ENCODE measurements around the gene AKR7A3. TPM values are rescaled to one million over a fixed set of nuclear protein-coding genes. Genes with fewer than 3 reads are reported as not detected.

The AKR7A3 gene
- total and polyA plus RNA-seq, 9 of the 15 experiments (the other 6 are each of a cell fraction or from before 2014, with no cell fraction given): 0.04 to 1.5 (median 0.44) TPM; not detected in 1

GRCh38 chr1:19313636-19313959 is 25.0 kb upstream of the AKR7A3 start (continued):
- TF ChIP-seq USF1 (CRISPR knock-in tag; IDR thresholded peaks at IDR 0.05) (peak; percentile 73), CBFA2T3 (IDR thresholded peaks at IDR 0.05) (peak; percentile 84), MAFK (IDR thresholded peaks at IDR 0.05; ENCODE audit: low read length) (peak; percentile 37; the same call in 1 of the 2 replicates), ZNF518B (CRISPR knock-in tag; IDR thresholded peaks at IDR 0.05) (no peak), SOX6 (IDR thresholded peaks at IDR 0.05) (peak; percentile 50), USF2 (CRISPR knock-in tag; IDR thresholded peaks at IDR 0.05) (peak; percentile 55), TAF1 (IDR thresholded peaks at IDR 0.05; ENCODE audit: control insufficient read depth, extremely low read depth, insufficient read depth, low read length, severe bottlenecking) (no peak), JUND (IDR thresholded peaks at IDR 0.05; ENCODE audit: borderline replicate concordance, low read depth, low read length) (peak; percentile 36; the same call in 1 of the 2 replicates), JUND (tag; IDR thresholded peaks at IDR 0.05; ENCODE audit: borderline replicate concordance, low read depth, low read length) (no peak), TCF3 (CRISPR knock-in tag; IDR thresholded peaks at IDR 0.05) (peak; percentile 54; the same call in 1 of the 2 replicates), ZBTB49 (CRISPR knock-in tag; IDR thresholded peaks at IDR 0.05; ENCODE audit: borderline replicate concordance) (no peak), GATA2 (CRISPR knock-in tag; IDR thresholded peaks at IDR 0.05) (peak; percentile 46; the same call in 1 of the 2 replicates), TBL1XR1 (IDR thresholded peaks at IDR 0.05; ENCODE audit: low read length in 2 of 2) (0 out of 4 replicates have a peak, but pooled peaks of 1 of the 2 experiments have one; percentile 31), CBFA2T2 (conservative IDR thresholded peaks at IDR 0.05) (peak; percentile 72), NCOR1 (IDR thresholded peaks at IDR 0.05) (peak; percentile 60; the same call in 1 of the 2 replicates), ZFX (CRISPR knock-in tag; IDR thresholded peaks at IDR 0.05) (peak; percentile 40), SMARCA4 (IDR thresholded peaks at IDR 0.05) (0 out of 2 replicates have a peak, but pooled peaks have one; percentile 38), ZNF24 (IDR thresholded peaks at IDR 0.05) (no peak), EP300 (IDR thresholded peaks at IDR 0.05; ENCODE audit: low read length) (peak; percentile 44; the same call in 1 of the 2 replicates), PPARD (CRISPR knock-in tag; IDR thresholded peaks at IDR 0.05) (no peak), RAD51 (IDR thresholded peaks at IDR 0.05; ENCODE audit: borderline replicate concordance, low read depth) (peak; percentile 81), BHLHE40 (IDR thresholded peaks at IDR 0.05; ENCODE audit: low read length) (peak; percentile 98), KDM1A (IDR thresholded peaks at IDR 0.05) (peak in 1 of 2 experiments; percentile 28; a peak in 1 of 4 replicates), MEIS2 (IDR thresholded peaks at IDR 0.05; ENCODE audit: partially characterized antibody) (peak; percentile 20), ZNF584 (CRISPR knock-in tag; IDR thresholded peaks at IDR 0.05; ENCODE audit: low read depth) (no peak)

Data from K562 (cell line).